ENCODE results near the gene NEDD4L.

The NEDD4L gene

DNA sequence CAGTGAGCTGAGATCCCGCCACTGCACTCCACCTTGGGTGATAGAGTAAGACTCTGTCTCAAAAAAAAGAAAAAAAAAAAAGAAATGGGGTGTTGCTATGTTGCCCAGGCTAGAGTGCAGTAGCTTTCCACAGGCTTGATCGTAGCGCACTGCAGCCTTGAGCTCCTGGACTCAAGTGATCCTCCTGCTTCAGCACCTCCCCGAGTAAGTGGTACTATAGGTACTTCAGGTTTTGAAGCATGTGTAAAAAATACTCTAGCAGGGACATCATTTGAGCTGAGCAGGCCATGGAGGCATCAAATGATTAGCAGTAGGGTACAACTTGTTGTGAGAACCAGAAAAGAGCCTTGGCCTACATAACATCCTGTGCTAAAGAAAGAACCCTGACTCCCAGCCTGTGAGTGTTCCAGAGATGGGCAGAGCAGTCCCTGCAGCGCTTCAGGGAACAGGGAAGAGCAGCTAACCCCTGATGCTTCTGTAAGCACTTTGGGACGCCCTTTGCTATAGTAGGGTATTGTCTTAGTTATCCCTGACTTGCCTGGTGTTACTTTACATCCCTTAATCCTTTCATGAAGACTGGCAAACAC lies 119.1 kb downstream of the NEDD4L start (continued):
- TF ChIP-seq ZNF830 (tag by site-specific recombination; IDR thresholded peaks at IDR 0.05; ENCODE audit: low read depth) (no peak), ZNF366 (tag by site-specific recombination; conservative IDR thresholded peaks at IDR 0.05) (no peak), ZNF202 (tag by site-specific recombination; IDR thresholded peaks at IDR 0.05; ENCODE audit: borderline replicate concordance) (no peak), ZFHX2 (tag by site-specific recombination; conservative IDR thresholded peaks at IDR 0.05) (no peak), ZNF530 (tag by site-specific recombination; IDR thresholded peaks at IDR 0.05; ENCODE audit: low read depth) (no peak), ZNF792 (tag by site-specific recombination; IDR thresholded peaks at IDR 0.05) (no peak), ZNF449 (tag by site-specific recombination; IDR thresholded peaks at IDR 0.05) (no peak), ZNF560 (tag by site-specific recombination; IDR thresholded peaks at IDR 0.05; ENCODE audit: borderline replicate concordance) (no peak)

DNA sequence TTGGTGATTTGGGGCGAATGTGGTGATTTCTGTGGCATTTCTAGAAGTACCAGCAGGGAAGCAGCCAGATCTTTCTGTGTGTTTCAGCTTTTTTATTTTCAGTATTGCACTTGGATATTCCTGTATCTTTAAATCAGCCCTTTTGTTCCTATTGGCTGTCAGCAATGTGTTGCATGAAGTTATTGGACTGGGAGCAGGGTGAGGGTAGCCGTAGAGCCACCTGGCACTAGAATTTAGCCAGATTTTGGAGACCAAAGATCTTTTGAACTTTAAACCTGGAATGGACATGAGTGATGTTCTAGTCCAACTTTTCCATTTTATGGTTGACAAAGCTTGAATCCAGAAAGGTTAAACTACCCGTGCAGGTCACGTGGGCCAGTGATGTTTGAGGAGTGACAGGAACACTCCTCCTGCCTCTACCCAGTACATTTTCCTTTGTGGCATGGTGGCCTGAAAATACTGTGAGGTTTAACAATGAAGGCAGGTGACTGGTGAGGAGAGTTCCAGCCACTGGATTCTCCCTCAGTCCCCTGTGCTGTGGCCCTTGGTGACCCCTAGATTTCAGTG lies 122.3 kb downstream of the NEDD4L start:
- Histone ChIP-seq H3K36me3 (ENCODE audit: control insufficient read depth in 2 of 2, insufficient read depth in 1 of 2, low read length in 2 of 2) (no peaks in the 10 kb centered on the region), H3K4me1 (ENCODE audit: control insufficient read depth, insufficient read depth, low read length) (0 out of 2 replicates have a peak, but pooled peaks cover 1% of the 10 kb centered on the region), H3K27ac (ENCODE audit: extremely low read depth, low read depth, low read length) (no peak overlapping the region), H3K4me3 (ENCODE audit: low read depth, low read length) (no peak overlapping the region), H3K9me3 (ENCODE audit: control insufficient read depth, insufficient read depth, low read depth, low read length) (no peaks in the 10 kb centered on the region)
- TF ChIP-seq ZNF768 (tag by site-specific recombination; IDR thresholded peaks at IDR 0.05) (no peak), GFI1B (tag by site-specific recombination; IDR thresholded peaks at IDR 0.05) (no peak), ZFP41 (tag by site-specific recombination; IDR thresholded peaks at IDR 0.05; ENCODE audit: borderline replicate concordance) (no peak), ZNF248 (tag by site-specific recombination; IDR thresholded peaks at IDR 0.05) (no peak), WT1 (tag by site-specific recombination; IDR thresholded peaks at IDR 0.05) (no peak), ZNF2 (tag by site-specific recombination; IDR thresholded peaks at IDR 0.05) (no peak), INSM2 (tag by site-specific recombination; IDR thresholded peaks at IDR 0.05) (no peak), ZNF449 (tag by site-specific recombination; IDR thresholded peaks at IDR 0.05) (no peak), ZNF830 (tag by site-specific recombination; IDR thresholded peaks at IDR 0.05; ENCODE audit: low read depth) (no peak)
- ChIA-PET CTCF (interaction anchor here (0.7 kb wide), 1 partner anchor 155 kb away, joined by 3 read pairs; no protein-coding TSS in a partner anchor), POLR2A (interaction anchor here (0.6 kb wide), 1 partner anchor 16 kb away, joined by 6 read pairs; no protein-coding TSS in a partner anchor)

DNA sequence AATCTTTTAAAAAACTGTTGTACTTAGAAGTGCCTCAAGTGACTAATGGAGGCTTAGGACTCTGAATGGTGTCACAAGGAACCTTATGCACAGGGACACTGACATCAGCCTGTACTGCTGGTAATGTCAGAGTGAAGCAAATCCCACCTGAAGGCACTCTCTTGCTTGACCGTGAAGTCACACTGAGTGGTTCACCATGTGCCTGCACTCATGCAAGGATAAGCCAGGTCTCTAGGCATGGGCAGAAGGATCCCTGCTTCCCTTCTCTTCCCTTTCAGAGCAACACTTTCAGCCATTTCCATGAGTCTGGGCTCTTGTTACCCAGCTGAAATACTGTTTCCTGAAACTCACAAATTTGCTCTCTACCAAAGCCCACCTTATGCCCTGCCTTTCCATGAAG lies 123.0 kb downstream of the NEDD4L start:
- H3K36me3 ChIP-seq (ENCODE audit: control insufficient read depth in 2 of 2, insufficient read depth in 1 of 2, low read length in 2 of 2): no peaks in the 10 kb centered on the region
- H3K4me3 ChIP-seq (ENCODE audit: low read depth, low read length): no peak overlapping the region
- ChIA-PET CTCF (interaction anchor here (0.7 to 1.0 kb wide), 2 partner anchors 14 to 465 kb away, joined by 3 read pairs; no protein-coding TSS in a partner anchor), POLR2A (no interaction called here)
- H3K4me1 ChIP-seq (ENCODE audit: control insufficient read depth, insufficient read depth, low read length): no peaks in the 10 kb centered on the region
- TF ChIP-seq ZNF157 (tag by site-specific recombination; IDR thresholded peaks at IDR 0.05) (peak; percentile 98), ZBTB11 (tag by site-specific recombination; conservative IDR thresholded peaks at IDR 0.05; ENCODE audit: low read depth) (no peak)
- H3K27ac ChIP-seq (ENCODE audit: extremely low read depth, low read depth, low read length): no peak overlapping the region
- no peaks in the 10 kb centered on the region for H3K9me3 ChIP-seq (ENCODE audit: control insufficient read depth, insufficient read depth, low read depth, low read length)
